Esophagus muscularis mucosa (tissue), 4 donors: ENCODE data around the gene SLC35F2. TPM values are rescaled to one million over a fixed set of nuclear protein-coding genes. Genes with fewer than 3 reads are reported as not detected.
A peak's percentile ranks its signal among the peaks of the same experiment; 100 is the strongest.
"Not testable (repeated sequence)": the region's sequence is repeated elsewhere in the genome, so short reads cannot be mapped to it uniquely, and the experiment has no call there.

ENCODE experiments used
- DNase-seq: peaks from one replicate; pipeline ENCODE4 v3.0.0-alpha.2; 2017; ENCODE audit errors: extremely low spot score
- H3K27ac ChIP-seq, 4 donors: fragments of 200-600 bp; sonication (generic); replicated peaks in 1 of 4; 1 replicate in 3 of 4; 2 replicates in 1 of 4; pipeline ENCODE4 v1.5.1; 2016 to 2019; ENCODE audit warnings: mild to moderate bottlenecking in 1 of 4
- H3K27me3 ChIP-seq, 4 donors: fragments of 200-600 bp; sonication (generic); one replicate each; pipeline versions ENCODE4 v1.5.1 to v1.6.0; 2016 to 2019
- H3K36me3 ChIP-seq, 4 donors: fragments of 200-600 bp; sonication (generic); one replicate each; pipeline ENCODE4 v1.5.1; 2016 to 2019
- H3K4me1 ChIP-seq, 4 donors: fragments of 200-600 bp; sonication (generic); one replicate each; pipeline ENCODE4 v1.5.1; 2016 to 2019
- H3K4me3 ChIP-seq, 4 donors: fragments of 200-600 bp; sonication (generic); 1 replicate in 2 of 4; 2 replicates in 2 of 4; pipeline ENCODE4 v1.5.1; 2016 to 2019; ENCODE audit warnings: mild to moderate bottlenecking in 4 of 4, moderate library complexity in 1 of 4
- H3K9me3 ChIP-seq, 4 donors: fragments of 200-600 bp; sonication (generic); 1 replicate in 3 of 4; 2 replicates in 1 of 4; pipeline ENCODE4 v1.5.1; 2016 to 2019
- CTCF ChIP-seq, 3 experiments: fragments of 200-600 bp in 2 of 3; fragments of 450-650 bp in 1 of 3; sonication (generic) in 2 of 3; IDR thresholded peaks; one replicate each; pipeline ENCODE4 v1.5.1; 2017 to 2019; ENCODE audit warnings: antibody characterized with exemption in 3 of 3, mild to moderate bottlenecking in 2 of 3, moderate library complexity in 1 of 3
- EP300 ChIP-seq: sonication (generic); formaldehyde crosslinking; IDR thresholded peaks from one replicate; pipeline ENCODE4 v1.6.1; 2017; ENCODE audit warnings: antibody characterized with exemption
- POLR2A ChIP-seq: fragments of 450-650 bp; IDR thresholded peaks from one replicate; pipeline ENCODE4 v1.6.1; 2017; ENCODE audit warnings: antibody characterized with exemption, moderate library complexity, mild to moderate bottlenecking, low read depth
- POLR2AphosphoS5 ChIP-seq, 2 donors: sonication (generic); formaldehyde crosslinking; IDR thresholded peaks; one replicate each; pipeline ENCODE4 v1.6.1; 2017; ENCODE audit warnings: antibody characterized with exemption in 2 of 2
- WGBS: methylation state at CpG from one replicate; pipeline ENCODE4 v1.1.5; 2018; 5-methylcytosine and 5-hydroxymethylcytosine counted together
- intact Hi-C: fragments of 100-400 bp; cut with DNase I; formaldehyde crosslinking; loops from one replicate; pipeline ENCODE4 v1.15.1; 2023
- total RNA-seq, 4 donors: library from RNA; depleted of rRNA; stranded (reverse); fragments of >200 nt; gene quantifications; one replicate each; pipeline versions ENCODE4 v1.1.0 to v1.2.1, GENCODE V29; 2016

SLC35F2 gene
- total RNA-seq, 4 donors from 2014 or later, result 2.1 to 4.1 (median 3.9) TPM

GRCh38 chr11:107876141-107876540, 17.6 kb upstream of the SLC35F2 start:
- Histone ChIP-seq H3K9me3 (peaks cover 0 to 5% (median 0%) of the 10 kb centered on the region in 4 donors), H3K27ac (no peak overlapping the region), H3K27me3 (no peaks in the 10 kb centered on the region), H3K36me3 (no peaks in the 10 kb centered on the region), H3K4me3 (no peak overlapping the region), H3K4me1 (no peaks in the 10 kb centered on the region)
- TF ChIP-seq POLR2A (no peak), POLR2AphosphoS5 (IDR thresholded peaks at IDR 0.05) (no peak), CTCF (IDR thresholded peaks at IDR 0.05) (no peak), EP300 (no peak)
- DNase-seq, result no peak
- intact Hi-C loops, result no loop called here
- WGBS, result 80% methylated on average over 2 of the region's 2 CpGs

- no peaks in the 10 kb centered on the region for H3K36me3 ChIP-seq
- H3K9me3 ChIP-seq, result no peaks in the 10 kb centered on the region
- H3K4me3 ChIP-seq, result no peak overlapping the region
- DNase-seq, result no peak
- intact Hi-C loops, result no loop called here
- no peaks in the 10 kb centered on the region for H3K27me3 ChIP-seq
- TF ChIP-seq POLR2AphosphoS5 (IDR thresholded peaks at IDR 0.05), result no peak
- TF ChIP-seq EP300, result no peak
- no peak for TF ChIP-seq CTCF (IDR thresholded peaks at IDR 0.05)
- no peak for TF ChIP-seq POLR2A
- WGBS, result 72% methylated on average over 4 of the region's 4 CpGs
- peaks cover 3 to 7% (median 6%) of the 10 kb centered on the region in 4 donors for H3K4me1 ChIP-seq
- H3K27ac ChIP-seq, result no peak overlapping the region
These were observed 6.0 kb upstream of the SLC35F2 start for GRCh38 chr11:107864591-107864990.

- TF ChIP-seq POLR2A (no peak), CTCF (IDR thresholded peaks at IDR 0.05) (no peak), POLR2AphosphoS5 (IDR thresholded peaks at IDR 0.05) (no peak), EP300 (no peak)
- no peaks in the 10 kb centered on the region for H3K9me3 ChIP-seq
- H3K36me3 ChIP-seq, result no peaks in the 10 kb centered on the region
- intact Hi-C loops, result no loop called here
- 82% methylated on average over 2 of the region's 2 CpGs for WGBS
- H3K4me3 ChIP-seq, result no peak overlapping the region
- H3K27ac ChIP-seq, result no peak overlapping the region
- H3K27me3 ChIP-seq, result no peaks in the 10 kb centered on the region
- peaks cover 5 to 28% (median 26%) of the 10 kb centered on the region in 4 donors for H3K4me1 ChIP-seq
- no peak for DNase-seq
These were observed 2.1 kb upstream of the SLC35F2 start for GRCh38 chr11:107860688-107861087.

GRCh38 chr11:107860240-107860620, 1.6 kb upstream of the SLC35F2 start:
- WGBS, result 87% methylated on average over 15 of the region's 15 CpGs
- intact Hi-C loops, H3K27ac ChIP-seq, H3K27me3 ChIP-seq, H3K36me3 ChIP-seq, H3K9me3 ChIP-seq, DNase-seq: not testable (repeated sequence)
- peaks cover 5 to 28% (median 26%) of the 10 kb centered on the region in 4 donors for H3K4me1 ChIP-seq
- H3K4me3 ChIP-seq, result peak overlapping the region in 1 of 4 donors; percentile 80

GRCh38 chr11:107859459-107860239, 1.1 kb upstream of the SLC35F2 start:
- no peak for DNase-seq
- WGBS, result 4% methylated on average over 31 of the region's 31 CpGs
- Histone ChIP-seq H3K27ac (no peak overlapping the region), H3K4me1 (peaks cover 5 to 28% (median 26%) of the 10 kb centered on the region in 4 donors), H3K9me3 (no peaks in the 10 kb centered on the region), H3K4me3 (peak overlapping the region; percentile 66 to 80 (median 74)), H3K36me3 (no peaks in the 10 kb centered on the region), H3K27me3 (no peaks in the 10 kb centered on the region)
- intact Hi-C loops, result loop anchor here (5.0 kb wide), 1 partner anchor 57 kb away; no protein-coding TSS in a partner anchor
- TF ChIP-seq EP300, result no peak
- TF ChIP-seq CTCF (IDR thresholded peaks at IDR 0.05), result no peak
